T47D (cell line): ENCODE measurements around the gene C1QTNF5.

Experiments used
- DNase-seq, 2 experiments: peaks; one replicate each; pipeline versions ENCODE4 v3.0.0 to v3.0.0-alpha.2; 2011 to 2012; ENCODE audit warnings: low read depth in 1 of 2, low spot score in 1 of 2
- JUND ChIP-seq: IDR thresholded peaks from 2 replicates; pipeline ENCODE4 v1.6.1; 2012; ENCODE audit warnings: low read depth
- in situ Hi-C: cut with HindIII; loops from 2 replicates; pipeline ENCODE4 v1.10.0; 2016; ENCODE audit warnings: low sequenced_read_pairs, low pct_unique_long_range_greater_than_20kb

C1QTNF5 gene

GRCh38 chr11:119369132-119369925, 28.6 kb upstream of the C1QTNF5 start:
- in situ Hi-C loops: no loop called here
- no peak for TF ChIP-seq JUND

GRCh38 chr11:119368121-119369034, 27.7 kb upstream of the C1QTNF5 start:
- in situ Hi-C loops: no loop called here
- TF ChIP-seq JUND: no peak
- DNase-seq: no peak

More at GRCh38 chr11:119369132-119369925, 28.6 kb upstream of the C1QTNF5 start:
- no peak for DNase-seq

GRCh38 chr11:119367661-119368120, 27.0 kb upstream of the C1QTNF5 start:
- no peak for DNase-seq
- no peak for TF ChIP-seq JUND
- in situ Hi-C loops: no loop called here

- no peak for TF ChIP-seq JUND
- in situ Hi-C loops: no loop called here
These were observed 26.3 kb upstream of the C1QTNF5 start for GRCh38 chr11:119366690-119367620.

GRCh38 chr11:119365071-119365591, 24.4 kb upstream of the C1QTNF5 start:
- in situ Hi-C loops: no loop called here
- TF ChIP-seq JUND: no peak
- DNase-seq: no peak

More at GRCh38 chr11:119366690-119367620, 26.3 kb upstream of the C1QTNF5 start:
- no peak for DNase-seq

- in situ Hi-C loops: no loop called here
- peak; percentile 74 to 77 for DNase-seq
- no peak for TF ChIP-seq JUND
These were observed 23.3 kb upstream of the C1QTNF5 start for GRCh38 chr11:119363851-119364590.

- DNase-seq: no peak
These were observed 22.6 kb upstream of the C1QTNF5 start for GRCh38 chr11:119363081-119363850.

GRCh38 chr11:119362741-119363080, 22.0 kb upstream of the C1QTNF5 start:
- no peak for TF ChIP-seq JUND
- no peak for DNase-seq
- in situ Hi-C loops: no loop called here

More at GRCh38 chr11:119363081-119363850, 22.6 kb upstream of the C1QTNF5 start:
- in situ Hi-C loops: no loop called here
- TF ChIP-seq JUND: no peak

- in situ Hi-C loops: no loop called here
- TF ChIP-seq JUND: no peak
These were observed 21.4 kb upstream of the C1QTNF5 start for GRCh38 chr11:119361941-119362725.

More at GRCh38 chr11:119361941-119362725, 21.4 kb upstream of the C1QTNF5 start:
- no peak for DNase-seq
